NCI-H1092 (cell line): ENCODE measurements around the gene SPRY1.

Source experiments
- DNase-seq: peaks from one replicate; lab custom pipeline; 2025; lab: John Stamatoyannopoulos, UW

Gene SPRY1

DNA sequence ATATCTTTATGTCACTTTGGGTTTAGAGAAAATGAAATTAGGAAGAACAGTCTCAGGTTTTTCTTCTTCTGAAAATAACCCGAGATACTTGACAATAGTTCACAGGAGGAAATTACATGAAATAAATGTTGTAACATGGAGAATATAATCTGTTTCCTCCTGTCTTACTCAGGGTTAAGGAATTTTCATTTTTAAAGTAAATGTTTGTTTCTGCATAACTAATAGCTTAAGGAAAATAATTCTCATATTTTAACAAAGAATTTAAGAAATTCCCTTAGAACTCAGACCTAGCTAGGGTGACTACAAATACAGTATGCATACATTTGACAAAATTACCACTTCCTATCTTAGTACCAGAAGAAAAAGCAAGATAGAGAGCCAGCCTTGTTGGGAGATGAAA is 17.2 kb upstream of the SPRY1 start:
- no peak for DNase-seq

DNA sequence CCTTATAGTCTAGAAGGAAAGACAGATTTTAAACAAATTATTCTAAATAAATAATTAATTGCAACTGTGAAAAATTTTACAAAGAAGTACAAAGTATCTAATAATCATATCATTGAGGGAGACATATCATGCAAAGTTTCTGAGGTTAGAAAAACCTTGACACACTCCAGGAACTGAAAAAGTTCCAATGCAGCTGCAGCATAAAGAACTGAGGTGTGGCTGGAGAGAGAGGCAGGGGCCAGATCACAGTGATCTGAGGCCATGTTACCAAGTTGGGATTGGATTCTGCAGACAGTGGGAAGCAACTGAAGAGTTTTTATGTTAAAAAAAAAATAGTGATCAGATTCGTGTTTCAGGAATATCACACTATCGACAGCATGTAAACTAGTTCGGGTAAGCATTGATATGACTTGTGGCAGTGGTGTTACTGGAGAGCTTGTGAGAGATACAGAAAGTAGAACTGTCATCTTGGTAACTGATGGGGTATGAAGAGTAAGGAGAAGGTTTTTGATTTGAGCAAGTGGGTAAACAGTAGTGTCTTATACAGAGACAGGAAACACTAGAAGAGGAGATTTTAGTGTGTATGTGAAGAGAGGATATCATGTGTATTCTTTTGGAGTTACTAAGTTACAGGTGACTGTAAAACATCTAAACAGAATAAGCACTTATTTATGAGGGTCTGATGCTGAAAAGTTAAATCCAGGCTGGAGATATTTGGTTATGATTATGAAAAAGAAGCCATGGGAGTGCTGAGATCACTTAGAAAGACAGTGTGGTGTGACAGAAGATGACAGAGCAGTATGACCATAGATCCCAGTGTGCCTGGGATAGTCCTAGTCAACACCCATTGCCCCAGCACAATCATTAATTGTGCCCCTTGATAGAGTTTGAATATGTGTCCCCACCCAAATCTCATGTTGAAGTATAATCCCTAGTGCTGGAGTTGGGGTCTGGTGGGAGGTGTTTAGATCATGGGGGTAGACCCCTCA is 15.6 kb upstream of the SPRY1 start:
- DNase-seq = no peak

DNA sequence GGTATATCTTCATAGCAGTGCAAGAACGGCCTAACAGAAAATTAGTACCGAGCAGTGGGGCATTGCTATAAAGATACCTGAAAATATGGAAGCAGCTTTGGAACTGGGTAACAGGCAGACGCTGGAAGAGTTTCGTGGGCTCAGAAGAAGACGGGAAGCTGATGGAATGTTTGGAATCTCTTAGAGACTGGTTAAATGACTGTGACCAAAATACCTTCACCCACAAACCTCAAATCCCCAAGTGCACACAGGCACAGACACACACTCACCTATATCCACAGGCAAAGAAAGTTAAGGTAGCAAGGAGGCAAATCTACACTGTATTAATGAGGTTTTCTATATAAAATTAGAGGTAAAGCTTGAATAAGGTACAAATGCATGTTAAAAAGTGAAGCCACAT is 14.6 kb upstream of the SPRY1 start:
- no peak for DNase-seq

DNA sequence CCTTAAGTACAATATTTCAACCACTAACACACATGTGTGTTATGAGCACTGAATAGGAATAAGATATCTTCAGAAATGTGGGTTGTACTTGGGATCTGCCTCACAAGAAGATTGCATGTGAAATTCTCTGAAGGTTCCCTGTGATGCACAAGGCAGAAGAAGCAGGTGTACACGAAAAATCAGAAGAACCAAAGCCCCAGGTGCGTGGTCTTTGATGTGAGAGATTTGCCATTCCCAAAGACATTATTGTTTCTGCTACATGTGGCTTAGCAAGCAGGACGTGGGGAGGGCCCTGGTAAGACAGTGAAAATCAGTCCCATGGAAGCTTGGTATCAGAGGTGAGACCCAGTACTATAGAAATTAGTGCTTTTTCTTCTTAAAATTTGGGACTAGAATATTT is 13.0 kb upstream of the SPRY1 start:
- no peak for DNase-seq

DNA sequence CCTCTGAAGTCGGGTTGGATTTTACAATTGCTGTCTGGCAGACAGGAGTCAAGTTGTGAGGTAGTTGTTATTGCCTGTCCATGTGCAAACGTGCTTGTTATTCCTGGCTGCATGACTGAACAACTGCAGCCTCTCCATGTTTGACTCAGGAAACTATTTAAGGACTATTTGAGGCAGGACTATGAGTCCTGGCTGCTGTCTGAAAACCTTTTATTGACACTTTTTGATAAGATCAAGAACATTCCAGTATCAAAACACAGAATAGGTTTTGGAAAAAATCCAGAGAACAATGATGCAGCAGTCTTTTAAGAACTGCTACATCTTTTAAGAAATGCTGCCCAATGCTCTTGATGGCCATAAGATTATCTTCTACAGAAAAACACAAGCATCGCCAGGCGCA is 10.0 kb upstream of the SPRY1 start:
- no peak for DNase-seq

DNA sequence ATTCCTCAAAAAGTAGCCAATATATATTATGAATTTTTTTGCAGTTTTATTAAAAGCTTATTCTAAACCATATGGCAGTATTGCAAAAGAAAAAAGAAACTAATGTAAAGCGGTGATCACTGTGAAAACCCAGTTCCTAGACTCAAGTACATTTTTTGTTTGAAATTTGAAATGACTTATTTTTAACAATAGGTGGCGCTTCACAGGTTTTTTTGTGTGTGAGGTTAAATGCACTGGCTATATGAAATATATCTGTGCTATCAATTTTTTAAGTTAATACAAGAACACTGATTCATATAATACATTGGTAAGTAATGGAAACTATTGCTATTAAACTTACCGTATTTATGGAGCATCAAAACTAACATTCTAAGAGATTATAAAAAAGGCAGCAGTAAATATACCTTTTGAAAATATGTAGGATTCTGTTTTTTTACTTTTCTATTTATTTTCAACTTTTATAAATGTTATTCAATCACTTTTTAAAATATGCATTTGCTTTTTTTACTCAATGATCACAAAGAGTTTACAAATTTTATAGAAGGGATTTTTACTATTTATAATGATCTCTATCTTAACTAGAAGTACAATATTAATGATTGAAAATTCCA is 5.6 kb upstream of the SPRY1 start:
- DNase-seq = no peak

DNA sequence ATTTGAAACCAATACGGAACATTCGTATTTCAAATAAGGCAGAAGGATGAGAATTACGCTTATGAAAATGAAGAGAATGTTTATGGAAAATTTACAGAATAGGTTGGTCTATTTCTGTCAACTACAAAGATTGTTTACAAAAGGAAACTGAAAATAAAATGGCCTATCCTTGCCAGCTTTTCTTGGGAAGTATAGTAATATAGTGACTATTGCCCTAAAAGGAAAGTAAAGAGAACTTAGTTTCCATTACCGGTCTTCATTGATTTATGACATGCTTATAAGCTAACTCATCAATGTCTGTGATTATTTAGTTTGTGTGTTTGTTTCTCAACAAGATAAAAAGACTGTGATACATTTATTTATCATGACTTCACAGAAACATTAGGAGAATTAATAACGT is 2.9 kb upstream of the SPRY1 start:
- no peak for DNase-seq

DNA sequence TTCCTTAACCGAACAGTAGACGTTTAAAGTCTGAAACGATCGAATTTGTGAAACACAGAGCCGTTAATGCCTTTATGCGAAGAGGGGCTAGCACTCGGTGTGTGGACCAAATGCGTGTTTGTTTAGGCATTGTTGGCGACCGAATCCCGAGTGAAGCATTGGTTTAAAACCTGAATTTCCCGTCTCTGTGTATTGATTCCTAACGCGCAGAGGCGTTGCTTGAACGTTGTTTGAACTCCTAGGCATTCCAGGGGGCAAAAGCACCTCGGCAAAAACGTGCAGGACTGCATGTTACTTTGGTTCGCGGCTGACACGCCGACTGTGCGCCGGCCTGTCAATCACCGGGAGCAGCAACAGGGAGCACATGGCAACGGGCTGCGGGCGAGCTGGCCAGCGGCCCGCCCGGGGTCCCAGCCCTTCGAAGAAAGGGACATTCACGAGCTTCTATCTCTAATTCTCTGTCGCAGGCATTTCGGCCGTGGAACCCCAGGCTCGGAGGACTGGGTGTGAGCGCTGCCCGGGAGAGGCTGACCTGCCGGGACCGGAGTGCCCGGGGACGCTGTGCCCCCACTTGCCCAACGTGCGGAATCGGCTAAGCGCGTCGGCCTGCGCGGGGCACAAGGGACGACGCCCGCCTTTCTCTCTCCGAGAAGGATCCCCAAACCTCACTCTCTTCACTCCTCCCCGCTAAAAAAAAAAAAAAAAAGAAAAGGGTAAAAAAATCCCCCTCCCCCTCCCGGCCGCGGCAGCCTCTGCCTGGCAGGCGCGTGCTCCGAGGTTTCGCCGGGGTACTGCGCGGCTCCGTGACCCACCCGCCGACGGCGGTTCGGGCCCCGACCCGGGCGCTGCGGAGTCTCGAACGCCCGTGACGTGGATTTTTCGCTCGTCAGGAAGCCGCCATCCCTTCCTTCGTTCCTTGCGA is 810 bp downstream of the SPRY1 start:
- DNase-seq = peak; percentile 55

DNA sequence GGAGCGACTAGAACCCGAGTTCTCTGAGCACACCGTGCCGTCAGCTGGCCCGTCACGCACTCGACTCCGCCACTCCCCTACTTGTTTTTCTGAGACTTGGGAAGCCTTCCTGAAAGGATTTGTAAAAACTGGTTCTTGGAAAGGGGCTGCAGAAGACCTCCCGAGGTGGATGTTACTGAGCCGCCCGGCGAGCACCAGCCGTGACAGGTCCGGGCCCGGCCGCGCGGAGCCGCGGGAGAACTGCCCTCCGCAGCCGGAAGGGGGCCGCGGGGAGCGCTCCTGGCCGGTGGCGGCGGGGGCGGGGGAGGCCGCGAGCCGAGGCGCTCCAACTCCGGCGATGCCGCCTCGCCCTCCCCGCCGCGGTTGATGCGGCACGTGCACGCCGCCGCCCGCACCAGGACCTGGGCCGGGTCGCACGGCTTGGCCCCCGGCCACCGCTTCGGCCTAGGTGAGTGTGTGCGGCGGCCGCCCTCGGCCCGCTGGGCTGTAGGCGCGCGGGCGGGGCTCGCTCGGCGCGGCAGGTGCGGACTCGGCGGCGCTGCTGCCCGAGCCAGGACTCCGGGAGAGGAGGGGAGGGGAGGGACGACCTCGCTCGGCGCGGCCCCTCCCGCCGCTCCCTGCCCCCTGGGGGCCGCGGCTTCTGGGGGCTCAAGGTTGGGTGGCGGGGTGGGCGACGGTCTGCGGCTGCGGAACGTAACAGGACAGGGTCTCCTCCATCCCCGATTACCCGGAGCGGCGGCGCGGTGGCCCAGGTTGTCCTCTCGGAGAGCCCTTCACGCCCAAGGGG is 1.7 kb downstream of the SPRY1 start:
- peak; percentile 54 for DNase-seq

DNA sequence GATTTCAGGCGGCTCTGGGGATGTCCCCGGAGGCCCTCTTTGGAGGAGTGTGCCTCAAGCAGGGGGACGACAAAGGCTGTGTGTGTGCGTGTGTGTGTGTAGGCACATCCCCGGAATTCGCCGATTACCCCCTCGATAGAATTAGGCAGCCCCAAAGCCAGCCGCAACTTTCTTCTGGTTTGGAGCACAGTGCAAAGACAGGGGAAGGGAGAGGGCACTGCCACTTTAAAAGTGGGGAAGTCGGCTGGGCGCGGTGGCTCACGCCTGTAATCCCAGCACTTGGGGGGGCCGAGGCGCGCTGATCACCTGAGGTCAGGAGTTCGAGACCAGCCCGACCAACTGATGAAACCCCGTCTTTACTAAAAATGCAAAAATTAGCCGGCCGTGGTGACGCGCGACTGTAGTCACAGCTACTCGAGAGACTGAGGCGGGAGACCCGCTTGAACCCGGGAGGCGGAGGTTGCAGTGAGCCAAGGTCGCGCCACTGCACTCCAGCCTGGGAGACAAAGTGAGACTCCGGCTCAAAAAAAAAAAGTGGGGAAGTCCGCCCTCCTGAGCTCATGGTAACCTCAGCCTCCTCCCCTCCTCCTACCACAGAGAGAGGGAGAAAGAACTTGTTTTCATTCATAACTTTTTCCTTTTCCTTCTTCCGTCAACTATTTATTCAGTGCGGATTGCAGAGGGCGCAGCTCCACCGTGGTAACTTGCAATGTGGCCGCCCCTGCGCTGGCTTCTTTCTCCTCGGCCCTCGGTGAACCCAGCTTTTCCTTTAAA is 2.4 kb downstream of the SPRY1 start:
- no peak for DNase-seq

DNA sequence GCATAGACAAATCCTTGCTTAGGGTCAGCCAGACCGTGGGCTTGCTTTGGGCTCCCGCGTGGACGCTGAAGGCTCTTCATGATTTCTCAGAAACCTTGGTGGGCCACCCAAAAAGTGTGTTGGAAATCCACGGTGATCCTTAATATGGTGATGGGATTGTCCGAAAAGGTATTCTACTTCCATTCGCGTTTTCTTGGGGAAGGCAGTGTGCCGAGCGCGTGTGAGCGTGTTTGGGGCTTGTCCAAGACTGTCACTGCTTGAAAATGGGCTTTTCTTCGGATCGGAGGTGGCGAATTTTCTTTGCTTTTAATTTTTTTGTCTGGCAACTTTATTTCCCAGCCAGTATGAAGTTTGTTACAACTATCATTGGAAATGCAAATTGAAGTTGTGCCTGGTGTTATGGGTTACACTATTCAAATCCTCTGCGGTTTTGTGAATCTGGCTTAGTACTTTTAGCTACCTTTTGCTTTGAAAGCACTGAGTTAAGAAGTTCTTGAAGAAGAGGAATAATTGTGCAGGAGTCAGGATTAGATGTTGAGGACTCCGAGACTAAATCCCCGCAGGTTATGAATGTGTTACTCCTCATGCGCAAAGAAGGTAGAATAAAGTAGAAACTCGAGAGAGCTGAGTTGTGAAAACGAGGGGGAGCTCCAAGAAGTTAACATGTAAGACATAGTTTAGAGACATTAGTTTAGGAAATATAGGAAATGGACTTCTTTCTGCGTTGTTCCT is 3.2 kb downstream of the SPRY1 start:
- no peak for DNase-seq

DNA sequence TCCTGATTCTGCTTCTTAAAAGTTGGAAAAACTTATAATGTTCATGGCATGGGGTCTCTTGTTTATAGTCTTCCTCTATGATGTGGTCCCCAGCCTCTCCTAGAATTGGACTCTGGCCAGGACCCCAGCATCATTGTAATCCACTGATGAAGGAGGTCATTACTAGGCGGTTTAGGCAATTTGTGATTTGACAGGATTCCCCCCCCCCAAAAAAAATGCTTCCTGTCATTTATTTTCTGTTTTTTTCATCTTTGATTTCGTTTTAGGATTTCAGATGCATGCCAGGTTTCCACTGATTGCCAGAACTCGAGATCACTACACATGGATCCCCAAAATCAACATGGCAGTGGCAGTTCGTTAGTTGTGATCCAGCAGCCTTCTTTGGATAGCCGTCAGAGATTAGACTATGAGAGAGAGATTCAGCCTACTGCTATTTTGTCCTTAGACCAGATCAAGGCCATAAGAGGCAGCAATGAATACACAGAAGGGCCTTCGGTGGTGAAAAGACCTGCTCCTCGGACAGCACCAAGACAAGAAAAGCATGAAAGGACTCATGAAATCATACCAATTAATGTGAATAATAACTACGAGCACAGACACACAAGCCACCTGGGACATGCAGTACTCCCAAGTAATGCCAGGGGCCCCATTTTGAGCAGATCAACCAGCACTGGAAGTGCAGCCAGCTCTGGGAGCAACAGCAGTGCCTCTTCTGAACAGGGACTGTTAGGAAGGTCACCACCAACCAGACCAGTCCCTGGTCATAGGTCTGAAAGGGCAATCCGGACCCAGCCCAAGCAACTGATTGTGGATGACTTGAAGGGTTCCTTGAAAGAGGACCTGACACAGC is 4.9 kb downstream of the SPRY1 start:
- DNase-seq = no peak

DNA sequence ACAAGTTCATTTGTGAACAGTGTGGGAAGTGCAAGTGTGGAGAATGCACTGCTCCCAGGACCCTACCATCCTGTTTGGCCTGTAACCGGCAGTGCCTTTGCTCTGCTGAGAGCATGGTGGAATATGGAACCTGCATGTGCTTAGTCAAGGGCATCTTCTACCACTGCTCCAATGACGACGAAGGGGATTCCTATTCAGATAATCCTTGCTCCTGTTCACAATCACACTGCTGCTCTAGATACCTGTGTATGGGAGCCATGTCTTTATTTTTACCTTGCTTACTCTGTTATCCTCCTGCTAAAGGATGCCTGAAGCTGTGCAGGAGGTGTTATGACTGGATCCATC is 5.5 kb downstream of the SPRY1 start:
- DNase-seq = no peak

DNA sequence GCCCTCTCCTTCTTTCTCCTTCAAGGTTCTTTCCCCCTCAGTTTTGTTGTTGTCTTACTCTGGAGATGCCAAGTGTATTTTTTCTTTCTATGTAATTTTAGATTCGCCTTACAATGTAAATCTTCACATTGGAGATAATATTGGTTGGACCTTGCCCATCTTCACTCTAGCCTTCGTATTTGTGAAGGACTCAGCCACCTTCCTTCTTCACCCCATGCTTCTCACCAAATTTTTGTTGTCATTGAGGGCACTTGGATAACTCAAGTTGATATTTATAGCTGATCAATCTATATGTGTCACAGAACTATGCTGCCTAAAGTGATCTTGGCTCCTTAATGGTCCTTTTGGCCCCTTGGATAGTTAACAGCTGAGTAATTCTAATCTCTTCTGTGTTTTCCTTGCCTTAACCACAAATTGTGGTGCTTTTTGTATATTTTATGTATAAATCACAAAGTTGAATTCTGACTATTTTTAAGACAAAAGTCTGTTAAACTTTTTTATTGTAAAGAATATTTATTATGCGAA is 6.5 kb downstream of the SPRY1 start:
- no peak for DNase-seq

DNA sequence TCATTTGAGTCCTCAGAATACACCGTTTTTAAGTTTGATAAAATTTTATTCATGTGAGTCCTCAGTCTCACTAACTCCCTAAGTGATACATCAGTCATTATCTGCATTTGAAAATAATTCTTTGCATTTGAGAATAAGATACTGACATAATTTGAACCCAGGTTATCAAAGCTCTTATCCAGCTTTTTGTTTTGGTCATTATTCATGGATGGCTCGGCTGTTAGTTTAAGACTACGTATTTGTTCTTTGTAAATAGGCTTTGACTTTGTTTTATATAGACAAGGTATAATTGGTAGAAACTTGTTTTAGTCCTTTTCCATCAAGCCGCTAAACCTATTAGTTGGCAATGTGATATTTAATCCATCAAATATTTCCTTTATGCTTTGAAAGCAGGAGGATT is 7.9 kb downstream of the SPRY1 start:
- no peak for DNase-seq

DNA sequence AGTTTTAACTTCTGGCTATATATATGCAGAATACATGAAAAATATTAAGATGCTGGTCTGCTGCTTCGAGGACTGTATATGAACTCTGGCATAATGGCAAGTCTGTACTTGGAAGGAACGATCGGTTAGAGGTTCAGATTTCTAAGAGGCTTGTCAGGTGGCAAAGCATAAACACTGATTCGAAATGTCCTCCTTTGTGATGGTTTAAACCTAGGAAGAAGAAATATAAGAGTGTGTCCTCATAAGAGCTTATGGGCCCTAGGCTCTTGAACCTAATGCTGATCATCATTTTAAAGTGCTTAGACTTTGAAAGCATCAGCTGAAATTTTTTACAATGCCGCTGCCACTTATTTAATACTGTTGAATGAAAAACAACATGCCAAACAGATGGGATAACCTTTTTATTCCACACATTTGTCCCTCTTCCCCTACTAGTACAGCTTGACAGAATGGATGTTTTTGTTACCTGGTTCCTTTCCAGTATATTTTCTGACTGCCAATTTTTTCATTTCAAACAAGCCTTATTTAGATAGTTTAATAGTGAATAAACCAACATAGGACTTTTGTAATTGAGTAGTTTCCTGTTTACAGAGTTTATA is 8.8 kb downstream of the SPRY1 start:
- DNase-seq = peak; percentile 44

DNA sequence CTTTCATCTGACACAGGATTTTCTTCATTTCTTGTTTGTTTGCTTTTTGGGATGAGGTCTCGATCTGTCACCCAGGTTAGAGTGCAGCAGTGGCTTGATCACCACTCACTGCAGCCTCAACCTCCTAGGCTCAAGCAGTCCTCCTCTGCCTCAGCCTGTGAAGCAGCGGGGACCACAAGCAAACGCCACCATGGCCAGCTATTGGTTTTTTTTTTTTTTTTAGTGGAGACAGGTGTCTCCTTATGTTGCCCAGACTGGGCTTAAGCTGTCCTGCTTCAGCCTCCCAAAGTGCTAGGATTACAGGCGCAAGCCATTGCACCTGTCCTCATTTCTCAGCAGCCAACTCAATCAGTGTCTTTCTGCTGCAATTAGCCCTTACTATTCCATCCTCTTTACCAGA is 10.3 kb downstream of the SPRY1 start:
- no peak for DNase-seq

DNA sequence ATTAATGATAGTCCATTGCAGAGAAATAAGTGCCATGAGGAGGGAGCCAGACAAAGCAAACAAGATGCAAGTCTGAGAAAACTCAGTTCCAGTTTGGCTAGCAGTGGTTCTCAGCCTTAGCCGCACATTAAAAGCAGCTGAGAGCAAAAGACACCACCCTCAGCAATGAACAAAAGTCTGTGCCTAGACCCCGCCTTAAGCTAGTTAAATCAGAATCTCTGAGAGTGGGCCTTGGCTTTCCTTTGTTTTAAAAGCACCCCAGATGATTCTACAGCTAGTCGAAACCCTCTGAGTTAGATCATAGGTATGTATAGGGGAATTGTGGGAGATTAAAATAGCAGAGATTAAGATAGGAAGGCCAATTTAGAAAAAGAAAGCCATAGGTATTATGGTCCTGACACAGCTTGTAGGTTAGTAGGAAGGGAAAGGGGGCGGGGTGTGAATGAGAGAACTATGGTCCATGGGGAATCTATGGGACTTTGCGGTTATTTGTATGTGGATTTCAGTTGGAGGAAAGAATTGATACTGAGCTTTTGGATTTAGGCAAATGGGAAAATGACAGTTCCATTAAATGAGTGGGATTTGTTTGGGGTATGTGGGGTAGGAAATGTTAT is 12.0 kb downstream of the SPRY1 start:
- DNase-seq = no peak
